Adrenal gland (tissue), 5 donors: ENCODE measurements around the gene HCFC1.

Experiments
- POLR2A ChIP-seq, 2 donors: fragments of 450-650 bp; IDR thresholded peaks; one replicate each; pipeline ENCODE4 v1.6.1; 2017; ENCODE audit warnings: antibody characterized with exemption in 2 of 2, mild to moderate bottlenecking in 2 of 2, moderate library complexity in 1 of 2
- TF ChIP-seq, protein P1 (sequence below), 6 experiments: fragments of 450-650 bp in 4 of 6; fragments of 200-600 bp in 2 of 6; sonication (generic) in 1 of 6; IDR thresholded peaks; 1 replicate in 5 of 6; 2 replicates in 1 of 6; pipeline versions ENCODE4 v1.5.1 to v1.8.0; 2016 to 2021; ENCODE audit warnings: antibody characterized with exemption in 6 of 6, mild to moderate bottlenecking in 2 of 6, moderate library complexity in 1 of 6
- donor health status: DM: no; HTN: no; CAD: no.

DNA sequence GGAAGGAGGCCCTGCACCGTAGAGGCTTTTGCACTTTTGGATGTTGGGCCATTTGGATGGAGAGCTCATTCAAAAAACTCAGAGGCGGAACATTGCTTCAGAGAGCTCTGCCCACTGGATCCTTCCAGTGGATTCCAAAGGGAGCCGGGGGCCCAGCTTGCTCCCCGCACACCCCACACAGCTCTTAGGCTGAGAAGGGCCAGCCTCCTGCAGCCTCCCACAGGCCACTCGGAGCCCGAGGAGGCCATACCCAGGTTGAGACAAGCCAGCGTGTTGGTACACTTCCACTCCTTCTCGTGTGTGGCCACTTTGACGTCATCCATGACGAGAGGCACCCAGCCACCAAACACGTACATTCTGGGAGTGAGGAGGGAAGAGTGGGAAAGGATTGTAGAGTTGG lies 10.3 kb downstream of the HCFC1 start:
- no peak for TF ChIP-seq POLR2A (IDR thresholded peaks at IDR 0.05)
- TF ChIP-seq, protein P1, sequence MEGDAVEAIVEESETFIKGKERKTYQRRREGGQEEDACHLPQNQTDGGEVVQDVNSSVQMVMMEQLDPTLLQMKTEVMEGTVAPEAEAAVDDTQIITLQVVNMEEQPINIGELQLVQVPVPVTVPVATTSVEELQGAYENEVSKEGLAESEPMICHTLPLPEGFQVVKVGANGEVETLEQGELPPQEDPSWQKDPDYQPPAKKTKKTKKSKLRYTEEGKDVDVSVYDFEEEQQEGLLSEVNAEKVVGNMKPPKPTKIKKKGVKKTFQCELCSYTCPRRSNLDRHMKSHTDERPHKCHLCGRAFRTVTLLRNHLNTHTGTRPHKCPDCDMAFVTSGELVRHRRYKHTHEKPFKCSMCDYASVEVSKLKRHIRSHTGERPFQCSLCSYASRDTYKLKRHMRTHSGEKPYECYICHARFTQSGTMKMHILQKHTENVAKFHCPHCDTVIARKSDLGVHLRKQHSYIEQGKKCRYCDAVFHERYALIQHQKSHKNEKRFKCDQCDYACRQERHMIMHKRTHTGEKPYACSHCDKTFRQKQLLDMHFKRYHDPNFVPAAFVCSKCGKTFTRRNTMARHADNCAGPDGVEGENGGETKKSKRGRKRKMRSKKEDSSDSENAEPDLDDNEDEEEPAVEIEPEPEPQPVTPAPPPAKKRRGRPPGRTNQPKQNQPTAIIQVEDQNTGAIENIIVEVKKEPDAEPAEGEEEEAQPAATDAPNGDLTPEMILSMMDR (IDR thresholded peaks at IDR 0.05), result no peak
